ENCODE measurements around the gene HBG2. TPM values are rescaled to one million over a fixed set of nuclear protein-coding genes. Genes with fewer than 3 reads are reported as not detected.
A peak's percentile ranks its signal among the peaks of the same experiment; 100 is the strongest.

The HBG2 gene
- total and polyA plus RNA-seq, 9 of the 15 experiments (the other 6 are each of a cell fraction or from before 2014, with no cell fraction given): 1,626 to 58,619 (median 10,515) TPM

GRCh38 chr11:5247472-5248192 is 6.9 kb downstream of the HBG2 start (continued):
- TF ChIP-seq STAT6 (CRISPR knock-in tag; IDR thresholded peaks at IDR 0.05): no peak
- TF ChIP-seq ZBED1 (IDR thresholded peaks at IDR 0.05): 0 out of 2 replicates have a peak, but pooled peaks have one; percentile 26
- TF ChIP-seq CBFA2T3 (IDR thresholded peaks at IDR 0.05): 0 out of 2 replicates have a peak, but pooled peaks have one; percentile 5
- 0 out of 2 replicates have a peak, but pooled peaks have one; percentile 9 for TF ChIP-seq LARP7 (IDR thresholded peaks at IDR 0.05)
- no peak for TF ChIP-seq WHSC1 (IDR thresholded peaks at IDR 0.05; ENCODE audit: low read length)
- TF ChIP-seq MAFK (IDR thresholded peaks at IDR 0.05; ENCODE audit: low read length): no peak
- no peak for TF ChIP-seq ZNF124 (CRISPR knock-in tag; IDR thresholded peaks at IDR 0.05)
- TF ChIP-seq ZNF121 (CRISPR knock-in tag; conservative IDR thresholded peaks at IDR 0.05): no peak
- no peak for TF ChIP-seq HES1 (IDR thresholded peaks at IDR 0.05; ENCODE audit: low read depth)
- TF ChIP-seq HINFP (tag; conservative IDR thresholded peaks at IDR 0.05; ENCODE audit: low read depth): no peak
- no peak for TF ChIP-seq ELF2 (CRISPR knock-in tag; IDR thresholded peaks at IDR 0.05)
- peak; percentile 66; the same call in 1 of the 2 replicates for TF ChIP-seq JUND (IDR thresholded peaks at IDR 0.05; ENCODE audit: borderline replicate concordance, low read depth, low read length)
- TF ChIP-seq JUND (tag; IDR thresholded peaks at IDR 0.05; ENCODE audit: borderline replicate concordance, low read depth, low read length): no peak
- peak in 1 of 2 experiments; percentile 56; a peak in 1 of 4 replicates for TF ChIP-seq MAZ (CRISPR knock-in tag; conservative IDR thresholded peaks at IDR 0.05 in 1 of 2, IDR thresholded peaks at IDR 0.05 in 1 of 2)
- TF ChIP-seq MXI1 (IDR thresholded peaks at IDR 0.05; ENCODE audit: low read depth, low read length): 0 out of 2 replicates have a peak, but pooled peaks have one; percentile 55
- TF ChIP-seq ZNF696 (CRISPR knock-in tag; conservative IDR thresholded peaks at IDR 0.05): no peak
- TF ChIP-seq ETV1 (tag; conservative IDR thresholded peaks at IDR 0.05; ENCODE audit: low read depth): no peak
- peak; percentile 44 for TF ChIP-seq KDM5B (IDR thresholded peaks at IDR 0.05; ENCODE audit: insufficient replicate concordance, low read depth, low read length)
- no peak for TF ChIP-seq ZNF41 (CRISPR knock-in tag; conservative IDR thresholded peaks at IDR 0.05)
- peak; percentile 24 for TF ChIP-seq E2F8 (IDR thresholded peaks at IDR 0.05; ENCODE audit: low read depth, partially characterized antibody)
- no peak for TF ChIP-seq PHF20 (IDR thresholded peaks at IDR 0.05; ENCODE audit: partially characterized antibody)
